PC-9 (cell line): Measurements from ENCODE around the gene LTK. TPM values are rescaled to one million over a fixed set of nuclear protein-coding genes. Genes with fewer than 3 reads are reported as not detected.

ENCODE experiments used
- BruUV-seq: library from RNA; stranded (reverse); fragments of 400-500 nt; replicated peaks from 2 replicates; lab custom pipeline; 2021; lab: Mats Ljungman, UMichigan
- CTCF ChIA-PET: fragments of 300-600 bp; sonication (Branson Sonifier 250); formaldehyde crosslinking; loops from one replicate; lab custom pipeline; 2022; ENCODE audit warnings: antibody characterized with exemption; lab: Charles Lee
- POLR2A ChIA-PET: fragments of 300-600 bp; sonication (Branson Sonifier 250); formaldehyde crosslinking; loops from one replicate; lab custom pipeline; 2022; ENCODE audit warnings: antibody characterized with exemption; ENCODE audit not compliant: unreplicated experiment; lab: Charles Lee
- DNase-seq, 2 experiments: peaks; one replicate each; pipeline versions ENCODE4 v3.0.0 to v3.0.0-alpha.2; 2015 to 2022; ENCODE audit warnings: mixed read lengths in 1 of 2
- H2AFZ ChIP-seq: fragments of 200-600 bp; sonication (generic); 2 replicates; pipeline ENCODE4 v1.8.1; 2017; ENCODE audit warnings: antibody characterized with exemption
- H3F3A ChIP-seq: fragments of 200-600 bp; sonication (generic); 2 replicates; pipeline ENCODE4 v1.8.1; 2017; ENCODE audit warnings: antibody characterized with exemption, mild to moderate bottlenecking, low read depth; ENCODE audit not compliant: insufficient read depth
- H3K27ac ChIP-seq: fragments of 200-600 bp; sonication (generic); 2 replicates; pipeline ENCODE4 v1.6.1; 2016; ENCODE audit warnings: mixed run types
- H3K27me3 ChIP-seq: fragments of 200-600 bp; sonication (generic); 2 replicates; pipeline ENCODE4 v1.6.1; 2016; ENCODE audit warnings: low read depth, mixed run types; ENCODE audit not compliant: insufficient read depth
- H3K36me3 ChIP-seq: fragments of 200-600 bp; sonication (generic); 2 replicates; pipeline ENCODE4 v1.6.1; 2016; ENCODE audit warnings: low read depth, mixed run types
- H3K4me1 ChIP-seq: fragments of 200-600 bp; sonication (generic); replicated peaks from 2 replicates; pipeline ENCODE4 v1.6.1; 2016; ENCODE audit warnings: mixed run types; ENCODE audit not compliant: insufficient read depth
- H3K4me2 ChIP-seq: fragments of 200-600 bp; sonication (generic); 2 replicates; pipeline ENCODE4 v1.6.1; 2017; ENCODE audit warnings: mixed run types
- H3K4me3 ChIP-seq: fragments of 200-600 bp; sonication (generic); 2 replicates; pipeline ENCODE4 v1.6.1; 2016; ENCODE audit warnings: mixed run types
- H3K79me2 ChIP-seq: fragments of 200-600 bp; sonication (generic); 2 replicates; pipeline ENCODE4 v1.6.1; 2017; ENCODE audit warnings: low read depth, mixed run types
- H3K9me2 ChIP-seq: fragments of 200-600 bp; sonication (generic); 2 replicates; pipeline ENCODE4 v1.8.1; 2017; ENCODE audit warnings: mild to moderate bottlenecking; ENCODE audit not compliant: insufficient read depth
- H3K9me3 ChIP-seq: fragments of 200-600 bp; sonication (generic); 2 replicates; pipeline ENCODE4 v1.8.1; 2016; ENCODE audit warnings: low read depth; ENCODE audit not compliant: insufficient read depth
- H4K20me1 ChIP-seq: fragments of 200-600 bp; sonication (generic); 2 replicates; pipeline ENCODE4 v1.8.1; 2017; ENCODE audit not compliant: insufficient read depth
- EZH2 ChIP-seq: fragments of 200-600 bp; sonication (generic); IDR thresholded peaks from 2 replicates; pipeline ENCODE4 v1.8.0; 2017; ENCODE audit warnings: antibody characterized with exemption, low read depth
- intact Hi-C: fragments of 100-400 bp; cut with micrococcal nuclease; formaldehyde crosslinking; loops from one replicate; pipeline ENCODE4 v1.10.0; 2022; ENCODE audit not compliant: unreplicated experiment
- total RNA-seq: library from RNA; stranded (reverse); gene quantifications from 2 replicates; pipeline ENCODE4 v1.2.3, GENCODE V29; 2021
- TF ChIP-seq, protein P1 (sequence below): fragments of 200-600 bp; sonication (generic); conservative IDR thresholded peaks from 2 replicates; pipeline ENCODE4 v1.6.1; 2017; ENCODE audit warnings: mixed run types, antibody characterized with exemption, mild to moderate bottlenecking, moderate library complexity

LTK gene
- total RNA-seq, 1 experiment from 2014 or later: 0.11 TPM

DNA sequence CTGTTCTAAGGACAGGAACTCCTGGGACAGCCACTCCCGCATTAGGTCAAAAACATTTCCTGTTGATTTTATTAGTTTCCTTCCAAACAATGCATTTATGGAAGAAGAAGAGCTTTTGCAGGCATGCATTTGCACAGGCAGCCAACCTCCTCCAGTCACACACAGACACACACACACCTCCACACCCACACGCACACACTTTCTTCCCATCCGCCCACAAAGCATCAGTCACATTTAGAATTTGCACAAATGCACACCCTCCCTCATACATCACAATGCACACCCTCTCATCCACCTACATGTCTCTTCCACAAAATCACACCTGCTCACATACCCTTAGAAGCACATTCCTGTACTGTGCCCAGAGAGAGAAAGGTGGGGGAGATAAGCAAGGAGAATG is 41.3 kb upstream of the LTK start:
- H3K9me3 ChIP-seq: no peaks in the 10 kb centered on the region
- H3K4me1 ChIP-seq: peaks cover 16% of the 10 kb centered on the region; the same call in 1 of the 2 replicates
- no peaks in the 10 kb centered on the region for H4K20me1 ChIP-seq
- TF ChIP-seq EZH2: no peak
- TF ChIP-seq, protein P1, sequence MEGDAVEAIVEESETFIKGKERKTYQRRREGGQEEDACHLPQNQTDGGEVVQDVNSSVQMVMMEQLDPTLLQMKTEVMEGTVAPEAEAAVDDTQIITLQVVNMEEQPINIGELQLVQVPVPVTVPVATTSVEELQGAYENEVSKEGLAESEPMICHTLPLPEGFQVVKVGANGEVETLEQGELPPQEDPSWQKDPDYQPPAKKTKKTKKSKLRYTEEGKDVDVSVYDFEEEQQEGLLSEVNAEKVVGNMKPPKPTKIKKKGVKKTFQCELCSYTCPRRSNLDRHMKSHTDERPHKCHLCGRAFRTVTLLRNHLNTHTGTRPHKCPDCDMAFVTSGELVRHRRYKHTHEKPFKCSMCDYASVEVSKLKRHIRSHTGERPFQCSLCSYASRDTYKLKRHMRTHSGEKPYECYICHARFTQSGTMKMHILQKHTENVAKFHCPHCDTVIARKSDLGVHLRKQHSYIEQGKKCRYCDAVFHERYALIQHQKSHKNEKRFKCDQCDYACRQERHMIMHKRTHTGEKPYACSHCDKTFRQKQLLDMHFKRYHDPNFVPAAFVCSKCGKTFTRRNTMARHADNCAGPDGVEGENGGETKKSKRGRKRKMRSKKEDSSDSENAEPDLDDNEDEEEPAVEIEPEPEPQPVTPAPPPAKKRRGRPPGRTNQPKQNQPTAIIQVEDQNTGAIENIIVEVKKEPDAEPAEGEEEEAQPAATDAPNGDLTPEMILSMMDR: no peak
- no peak overlapping the region for H3K4me3 ChIP-seq
- H3K79me2 ChIP-seq: no peaks in the 10 kb centered on the region
- H3K27me3 ChIP-seq: no peaks in the 10 kb centered on the region
- H3K4me2 ChIP-seq: no peak overlapping the region
- no peaks in the 10 kb centered on the region for H3K9me2 ChIP-seq
- H3F3A ChIP-seq: peaks cover 12% of the 10 kb centered on the region
- ChIA-PET POLR2A (no interaction called here), CTCF (interaction anchor here (0.6 kb wide), 1 partner anchor 106 kb away, joined by 5 read pairs; no protein-coding TSS in a partner anchor)
- DNase-seq: no peak
- intact Hi-C loops: loop anchor here (10.0 kb wide), 1 partner anchor 260 kb away; no protein-coding TSS in a partner anchor
- BruUV-seq: no TSS peak
- H3K27ac ChIP-seq: no peak overlapping the region
- H2AFZ ChIP-seq: no peak overlapping the region
- no peaks in the 10 kb centered on the region for H3K36me3 ChIP-seq

DNA sequence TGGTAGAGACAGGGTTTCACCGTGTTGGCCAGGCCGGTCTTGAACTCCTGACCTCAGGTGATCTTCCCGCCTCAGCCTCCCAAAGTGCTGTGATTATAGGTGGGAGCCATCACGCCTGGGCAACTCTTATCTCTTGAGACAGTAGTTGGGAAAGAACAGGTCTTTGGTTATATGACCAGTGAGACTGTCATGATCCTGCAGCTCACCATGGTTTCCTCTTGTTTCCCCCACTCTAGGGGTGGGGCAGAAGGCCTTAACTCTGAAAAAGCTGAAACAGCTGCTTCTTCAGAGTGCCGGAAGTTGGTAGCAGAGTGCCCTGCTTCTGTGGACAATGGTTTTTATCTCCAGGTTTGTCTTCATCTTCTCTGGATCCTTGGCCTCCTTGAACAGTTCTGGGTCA is 40.7 kb upstream of the LTK start:
- no peak for DNase-seq
- CTCF ChIA-PET: interaction anchor here (0.6 kb wide), 1 partner anchor 106 kb away, joined by 5 read pairs; no protein-coding TSS in a partner anchor
- no peak for TF ChIP-seq EZH2
- TF ChIP-seq, protein P1: no peak
- BruUV-seq: no TSS peak
- intact Hi-C loops: loop anchor here (10.0 kb wide), 1 partner anchor 260 kb away; no protein-coding TSS in a partner anchor
- Histone ChIP-seq H3K4me2 (no peak overlapping the region), H3K4me1 (peaks cover 12% of the 10 kb centered on the region; the same call in 1 of the 2 replicates), H3K27ac (no peak overlapping the region), H3K9me2 (no peaks in the 10 kb centered on the region), H3K79me2 (no peaks in the 10 kb centered on the region), H3K4me3 (no peak overlapping the region), H3K36me3 (no peaks in the 10 kb centered on the region), H2AFZ (no peak overlapping the region), H3K9me3 (no peaks in the 10 kb centered on the region), H4K20me1 (no peaks in the 10 kb centered on the region), H3F3A (peaks cover 12% of the 10 kb centered on the region), H3K27me3 (no peaks in the 10 kb centered on the region)
- POLR2A ChIA-PET: no interaction called here

DNA sequence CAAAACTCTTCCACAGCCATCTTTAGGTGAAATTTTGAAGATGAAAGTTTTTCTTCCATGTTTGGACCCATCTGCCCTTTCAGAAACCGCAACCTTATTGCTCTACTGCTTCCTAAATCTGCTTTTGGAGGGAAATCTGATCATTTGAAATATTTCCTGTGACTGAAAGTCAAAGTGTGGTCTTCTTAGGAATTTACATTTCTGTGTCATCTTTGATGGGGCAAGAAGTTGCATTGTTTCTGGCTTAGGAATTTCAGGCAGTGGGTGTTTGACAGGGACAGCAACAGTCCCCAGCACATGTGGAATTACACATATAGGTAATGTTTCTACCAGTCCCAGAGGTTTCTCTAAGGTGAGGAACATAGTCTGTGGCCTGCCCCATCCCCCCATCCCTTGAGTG is 40.1 kb upstream of the LTK start:
- Histone ChIP-seq H3K27ac (no peak overlapping the region), H3K9me3 (no peaks in the 10 kb centered on the region), H3K4me3 (no peak overlapping the region), H3K4me1 (peaks cover 12% of the 10 kb centered on the region; the same call in 1 of the 2 replicates), H3F3A (peaks cover 12% of the 10 kb centered on the region), H3K79me2 (no peaks in the 10 kb centered on the region), H4K20me1 (no peaks in the 10 kb centered on the region), H3K4me2 (no peak overlapping the region), H3K27me3 (no peaks in the 10 kb centered on the region), H3K9me2 (no peaks in the 10 kb centered on the region), H2AFZ (no peak overlapping the region), H3K36me3 (no peaks in the 10 kb centered on the region)
- ChIA-PET POLR2A (no interaction called here), CTCF (no interaction called here)
- intact Hi-C loops: loop anchor here (10.0 kb wide), 1 partner anchor 261 kb away; no protein-coding TSS in a partner anchor
- no TSS peak for BruUV-seq
- no peak for TF ChIP-seq EZH2
- TF ChIP-seq, protein P1: no peak
- no peak for DNase-seq
